Smooth muscle cell of the brain vasculature (primary cell): ENCODE results near the gene CCDC188.

Experiments
- DNase-seq: peaks from one replicate; pipeline ENCODE4 v3.0.0-alpha.2; 2012; ENCODE audit warnings: low read depth, low spot score

Gene CCDC188

DNA sequence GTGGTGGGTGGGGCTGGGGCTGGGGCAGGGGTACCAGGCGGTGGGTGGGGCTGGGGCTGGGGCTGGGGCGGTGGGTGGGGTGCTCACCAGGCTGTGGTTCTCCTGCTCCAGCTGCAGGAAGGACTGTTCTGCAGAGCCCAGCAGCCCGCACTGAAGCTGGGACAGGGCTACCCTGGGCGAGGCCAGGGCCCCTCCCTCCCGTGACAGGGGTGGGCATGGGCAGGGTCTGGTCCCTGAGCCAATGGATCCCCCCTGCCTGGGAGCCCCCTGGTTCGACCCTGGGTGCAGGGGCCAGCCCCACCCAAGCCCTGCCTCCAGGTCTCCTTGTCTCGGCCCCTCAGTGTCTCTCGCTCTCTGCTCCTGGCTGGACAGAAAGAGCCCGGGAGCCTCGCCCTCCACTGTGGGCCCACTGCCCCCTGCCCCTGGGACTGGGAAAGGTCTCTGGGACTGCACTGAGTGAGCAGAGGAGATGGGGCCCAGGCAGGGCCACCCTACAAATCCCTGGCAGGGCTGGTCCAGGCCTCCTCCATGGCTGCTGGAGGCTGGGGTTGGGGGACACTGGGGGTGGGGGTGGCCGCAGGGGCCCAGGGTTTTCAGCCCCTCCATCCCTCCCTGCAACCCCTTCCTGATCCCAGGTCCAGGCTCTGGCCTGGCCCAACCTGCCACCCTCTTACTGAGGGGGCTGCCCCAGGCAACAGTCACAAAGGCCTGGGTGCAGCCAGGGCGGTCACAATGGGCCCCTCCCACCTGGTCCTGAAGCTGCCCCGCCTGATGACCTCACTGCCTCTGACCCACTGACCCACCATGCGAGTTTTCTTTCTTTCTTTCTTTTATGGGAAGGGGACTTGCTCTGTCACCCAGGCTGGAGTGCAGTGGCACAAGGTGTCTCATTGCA lies at the start of gene CCDC188:
TSS of gene CCDC188 (minus strand) at position 675 of the 895 bp plus-strand sequence. CDS start at position 606, 69 bp downstream.
- no peak for DNase-seq

DNA sequence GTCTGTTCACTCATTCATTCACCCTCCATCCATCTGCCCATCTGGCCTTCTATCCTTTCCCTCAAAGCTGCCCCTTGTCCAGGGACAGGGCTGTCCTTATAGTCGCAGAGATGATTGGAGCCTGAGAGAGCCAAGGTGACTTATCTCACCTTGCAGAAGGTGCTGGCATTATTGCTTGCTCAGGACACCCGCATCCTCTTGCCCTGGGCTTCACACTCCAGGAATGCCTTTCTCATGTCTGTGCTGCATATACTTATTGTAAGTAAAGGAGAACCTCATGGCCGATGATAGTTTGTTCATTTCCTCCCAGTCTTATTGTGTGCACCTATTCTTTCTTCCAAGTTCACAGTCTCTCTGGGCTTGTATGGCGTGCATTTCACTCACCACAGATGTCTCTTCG lies 49.1 kb upstream of the CCDC188 start:
- DNase-seq: no peak

DNA sequence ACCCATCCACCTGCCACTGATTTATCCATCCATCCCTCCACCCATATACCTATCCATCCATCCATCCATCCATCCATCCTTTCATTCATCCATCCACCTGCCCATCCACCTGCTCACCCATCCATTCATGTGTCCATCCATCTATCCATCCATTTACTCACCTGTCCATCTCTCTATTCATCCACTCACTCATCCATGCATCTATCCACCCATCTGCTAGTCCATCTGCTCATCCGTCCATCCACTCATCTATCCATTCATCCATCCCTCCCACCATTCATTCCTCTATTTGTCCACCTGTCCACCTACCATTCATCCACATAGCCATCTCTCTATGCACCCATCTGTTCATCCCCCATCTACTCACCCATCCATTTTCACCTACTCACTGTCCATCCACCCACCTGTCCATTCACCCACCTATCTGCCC lies 48.6 kb upstream of the CCDC188 start:
- no peak for DNase-seq

DNA sequence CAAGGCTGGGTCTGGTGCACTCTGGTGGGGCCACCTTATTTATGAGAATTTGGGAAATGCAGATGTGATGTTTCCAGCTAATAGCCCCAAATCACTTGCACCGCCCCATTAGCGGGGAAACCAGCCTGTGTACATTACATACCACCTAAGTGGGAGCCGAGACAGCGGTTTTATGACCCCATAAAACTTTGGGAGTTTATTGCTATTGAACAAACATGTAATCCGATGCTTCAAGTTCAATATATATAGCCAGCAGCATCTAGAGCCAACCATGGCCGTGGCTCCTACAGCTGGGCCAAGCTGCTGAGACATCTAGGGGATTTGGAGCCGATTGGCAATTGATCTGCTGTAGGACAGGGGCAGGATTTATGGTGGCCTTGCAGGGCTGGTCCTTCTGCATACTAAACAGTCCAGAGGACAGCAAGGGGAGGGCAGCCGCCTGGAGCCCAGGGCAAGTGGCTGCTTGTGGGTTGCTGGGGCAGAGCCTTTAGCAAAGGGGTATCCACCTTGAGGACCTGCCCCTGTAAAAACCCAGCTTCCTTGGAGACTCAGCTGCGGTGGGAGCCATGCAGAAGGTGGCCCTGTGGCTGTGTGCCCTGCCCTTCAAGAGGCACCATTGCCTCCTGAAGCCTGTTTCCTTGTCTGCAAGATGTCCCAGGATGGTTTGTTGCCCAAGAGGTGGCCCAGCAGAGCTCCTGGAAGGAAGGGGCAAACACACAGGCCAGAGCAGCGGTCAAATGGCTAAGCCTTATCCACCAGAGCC lies 47.9 kb upstream of the CCDC188 start:
- no peak for DNase-seq

DNA sequence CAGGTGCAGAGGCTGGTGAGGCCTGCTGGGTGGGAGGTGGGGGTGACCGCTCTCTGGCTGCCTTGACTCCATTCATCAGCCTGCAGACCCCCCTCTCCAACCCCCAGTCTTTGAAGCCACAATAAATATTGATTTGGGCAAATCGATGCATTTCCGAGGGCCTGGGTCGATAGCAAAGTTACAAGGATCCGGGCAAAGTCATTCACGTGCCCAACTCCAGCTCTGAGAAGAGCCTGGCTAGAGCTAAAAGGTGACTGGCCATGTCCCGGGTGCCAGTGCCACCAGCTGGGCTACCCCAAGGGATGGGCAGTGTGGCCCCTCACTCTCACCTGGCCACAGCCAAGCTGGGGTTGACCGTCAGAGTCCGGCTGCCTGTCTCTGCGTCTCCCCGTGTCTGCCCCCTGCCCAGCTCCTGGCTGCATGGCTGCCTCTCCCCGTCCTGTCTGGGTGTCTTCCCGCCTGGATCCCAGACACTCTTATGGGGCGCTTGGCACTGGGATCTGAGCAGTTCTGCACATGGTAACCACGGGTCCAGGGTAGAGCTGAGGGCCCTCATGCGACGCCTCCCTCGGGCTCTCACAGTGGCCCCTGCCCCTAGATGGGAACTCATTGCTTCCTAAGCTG lies 46.7 kb upstream of the CCDC188 start:
- no peak for DNase-seq

DNA sequence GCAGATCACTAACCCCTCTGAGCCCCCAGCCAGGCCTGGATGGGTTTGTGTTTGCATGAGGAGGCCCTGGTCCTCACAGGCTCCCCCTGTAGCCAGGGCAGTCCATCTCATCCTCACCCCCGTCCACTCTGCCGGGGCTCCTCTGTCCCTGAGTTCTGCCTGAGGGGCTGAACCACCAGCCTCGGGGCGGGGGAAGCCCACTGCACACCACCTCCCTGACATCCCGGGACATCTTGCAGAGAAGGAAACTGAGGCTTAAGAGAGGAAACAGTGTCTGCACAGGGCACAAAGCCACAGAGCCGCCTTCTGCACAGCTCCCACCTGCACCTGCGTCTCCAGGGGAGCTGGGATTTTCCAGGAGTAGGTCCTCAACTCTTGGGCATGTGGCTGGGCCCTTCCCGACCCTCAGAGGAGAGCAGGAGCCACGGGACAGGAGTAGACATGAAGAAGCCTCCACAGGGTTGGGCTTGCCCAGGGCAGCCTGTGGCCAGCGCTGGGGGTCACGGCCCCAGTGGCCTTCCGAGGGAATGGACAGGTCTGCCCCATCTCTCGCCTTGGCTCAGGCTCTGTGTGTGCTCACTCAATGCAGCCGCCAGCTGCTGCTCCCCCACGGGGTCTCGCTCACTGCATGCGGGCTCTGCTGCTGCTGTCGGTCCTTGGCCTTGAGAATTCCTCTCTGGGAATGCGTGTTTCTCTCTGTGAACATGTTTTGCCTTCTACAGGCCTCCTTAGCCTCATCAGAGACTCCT lies 45.4 kb upstream of the CCDC188 start:
- no peak for DNase-seq

DNA sequence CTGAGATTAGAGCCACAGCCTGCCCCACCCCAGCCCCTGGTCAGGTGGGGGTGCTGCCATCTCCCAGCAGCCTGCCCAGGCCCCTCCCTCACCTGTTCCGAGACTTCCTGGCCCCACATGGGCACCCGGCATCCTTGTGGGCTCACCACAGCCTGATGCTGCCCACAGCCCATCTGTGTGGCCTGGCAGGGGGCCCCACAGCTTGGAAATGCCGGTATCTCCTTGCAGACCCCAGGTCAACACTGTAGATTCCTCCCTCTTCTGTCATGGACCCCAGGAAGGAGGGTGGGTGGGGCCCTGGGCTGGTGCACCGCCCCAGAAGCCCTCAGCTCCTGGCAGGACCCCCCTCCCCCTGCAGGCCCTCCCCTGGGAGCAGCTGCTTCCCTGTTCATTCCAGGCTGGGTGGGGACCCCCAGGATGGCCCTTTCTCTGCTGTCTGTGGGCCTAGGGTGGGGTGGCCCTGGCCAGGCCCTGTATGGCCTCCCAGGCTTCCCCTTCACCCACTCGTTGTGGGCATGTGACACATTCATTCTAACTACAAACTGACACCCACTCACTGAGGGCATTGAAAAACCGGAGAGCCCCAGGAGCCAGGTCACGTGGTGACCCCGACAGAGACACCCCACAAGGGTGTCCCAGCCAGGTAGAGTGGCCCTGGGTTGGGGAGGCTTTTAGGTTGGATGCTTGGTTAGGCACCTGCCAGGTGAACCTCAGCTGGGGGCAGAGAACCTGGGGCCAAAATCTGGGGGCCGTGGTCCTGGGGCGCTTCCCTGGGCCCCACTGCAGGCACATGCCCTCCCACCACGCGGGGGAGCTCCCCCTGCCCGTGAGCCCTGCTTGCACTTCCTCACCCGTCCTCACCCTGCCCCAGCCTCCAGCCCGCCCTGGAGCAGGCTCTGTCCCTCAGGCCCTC lies 44.1 kb upstream of the CCDC188 start:
- DNase-seq: no peak

DNA sequence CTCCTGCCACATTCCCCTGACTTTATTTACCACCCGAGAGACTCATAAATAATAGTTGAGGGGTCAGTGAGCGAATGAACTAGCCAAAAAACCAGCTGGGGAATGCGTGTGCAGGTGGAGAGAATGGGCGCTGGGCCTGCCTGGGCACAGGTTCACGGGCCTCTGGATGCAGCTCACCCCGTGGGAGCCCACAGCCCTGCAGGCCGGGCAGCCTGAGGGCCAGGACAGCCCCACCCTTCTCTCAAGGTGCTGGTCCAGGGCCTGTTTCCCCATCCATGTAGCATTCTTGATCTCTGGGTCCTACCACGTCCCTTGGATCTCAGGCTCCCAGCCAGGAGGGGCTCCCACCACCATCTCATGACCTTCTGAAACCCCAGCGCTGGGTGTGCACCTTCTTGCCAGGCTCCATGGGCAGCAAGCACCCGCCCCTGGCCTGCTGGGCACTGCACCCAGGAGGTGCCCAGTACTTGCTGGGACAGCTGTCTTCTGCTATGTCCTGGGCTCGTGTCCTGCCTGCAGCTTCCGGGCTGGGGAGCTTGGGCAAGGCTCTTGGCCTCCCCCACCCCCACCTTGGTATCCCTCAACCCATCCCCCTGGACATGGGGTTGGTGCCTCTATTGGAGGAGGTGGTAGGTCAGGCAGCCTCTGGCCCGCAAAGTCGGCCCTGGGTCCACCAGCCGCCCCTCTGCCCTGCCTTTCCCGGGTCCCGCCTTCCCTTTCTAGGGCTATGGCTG lies 43.1 kb upstream of the CCDC188 start:
- DNase-seq: no peak

DNA sequence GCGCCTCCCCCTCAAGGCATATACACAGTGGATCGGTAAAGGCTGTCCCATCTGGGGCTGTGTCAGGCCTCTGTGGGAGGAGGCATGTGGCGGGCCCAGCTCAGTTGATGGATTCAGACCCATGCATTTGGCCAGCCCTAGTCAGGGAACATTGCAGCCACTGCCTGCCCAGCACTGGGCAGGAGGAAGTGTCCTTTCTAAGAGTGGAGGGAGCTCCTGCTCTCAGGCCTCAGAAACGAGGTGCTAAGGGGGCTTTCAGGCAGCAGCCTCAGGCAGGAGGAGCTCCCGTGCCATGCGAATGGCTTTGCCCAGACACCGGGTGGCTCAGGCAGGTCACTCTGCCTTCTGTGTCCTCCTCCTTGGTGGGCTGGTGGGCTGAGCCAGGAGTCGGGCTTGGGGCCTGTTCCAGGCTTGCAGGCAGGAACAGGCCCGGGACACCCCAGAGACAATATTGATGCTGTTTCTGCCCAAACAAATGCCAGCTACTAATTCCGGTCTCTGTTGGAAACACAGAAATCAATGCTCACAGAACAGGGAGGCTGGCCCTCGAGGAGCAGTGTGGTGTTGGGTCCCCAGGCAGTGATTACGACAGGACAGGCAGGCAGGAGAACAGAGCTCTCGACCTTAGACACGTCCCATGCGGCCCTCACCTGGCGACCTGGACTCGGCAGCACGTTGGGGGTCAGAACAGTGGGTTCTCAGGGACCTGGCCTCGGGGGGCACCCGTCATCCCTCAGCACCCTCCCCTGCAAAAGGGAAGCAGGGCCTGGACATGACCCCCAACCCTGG lies 42.3 kb upstream of the CCDC188 start:
- DNase-seq: no peak

DNA sequence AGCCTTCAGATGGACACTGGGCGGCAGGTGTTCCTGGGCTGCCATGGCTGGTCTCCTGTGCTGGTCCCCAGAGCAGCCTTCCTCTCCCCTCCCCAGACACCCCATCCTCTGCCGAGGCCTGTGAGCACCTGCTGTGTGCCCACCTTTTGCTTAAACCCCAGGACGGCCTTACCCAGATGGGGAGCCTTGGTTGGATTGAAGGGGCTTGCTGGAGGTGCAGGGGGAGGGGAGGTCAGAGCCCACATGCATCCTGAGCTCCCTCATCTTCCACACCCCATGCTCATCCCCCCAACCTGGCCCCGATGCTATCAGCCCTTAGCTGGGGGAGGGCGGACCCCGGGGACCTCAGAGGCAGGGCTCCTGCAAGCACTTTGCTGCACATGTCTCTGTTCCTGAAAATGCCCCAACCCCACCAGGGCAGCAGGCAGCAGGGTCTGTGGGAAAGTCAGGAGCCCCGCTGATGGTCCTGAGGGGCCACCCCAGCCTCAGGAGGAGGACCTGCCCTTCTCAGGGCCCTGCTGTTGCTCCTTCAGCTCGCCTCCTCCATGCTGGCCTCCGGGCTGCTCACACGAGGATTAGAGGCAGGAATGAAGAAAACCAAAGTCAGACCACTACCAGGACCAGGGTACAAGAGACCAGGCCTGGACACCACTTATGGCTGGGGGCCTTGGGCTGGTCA lies 41.6 kb upstream of the CCDC188 start:
- no peak for DNase-seq

DNA sequence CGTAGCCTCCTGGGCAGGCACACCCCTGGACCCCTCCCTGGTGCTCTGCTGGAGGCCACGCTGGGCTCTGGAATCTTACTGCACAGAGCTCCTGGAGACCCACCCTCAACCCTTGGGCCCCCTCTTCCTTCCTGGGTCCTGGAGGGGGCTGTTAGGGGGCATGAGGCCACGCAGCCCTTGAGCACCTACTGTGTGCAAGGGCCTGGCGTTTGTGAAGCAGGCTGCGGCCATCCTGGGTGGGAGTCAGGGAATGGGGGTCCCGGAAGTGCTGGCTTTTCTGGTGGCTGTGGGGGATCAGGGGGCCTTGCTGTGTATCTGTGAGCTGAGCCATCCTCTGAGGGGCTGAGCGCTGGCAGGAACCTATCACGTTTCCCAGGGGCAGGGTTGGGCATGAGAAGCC lies 40.9 kb upstream of the CCDC188 start:
- no peak for DNase-seq

DNA sequence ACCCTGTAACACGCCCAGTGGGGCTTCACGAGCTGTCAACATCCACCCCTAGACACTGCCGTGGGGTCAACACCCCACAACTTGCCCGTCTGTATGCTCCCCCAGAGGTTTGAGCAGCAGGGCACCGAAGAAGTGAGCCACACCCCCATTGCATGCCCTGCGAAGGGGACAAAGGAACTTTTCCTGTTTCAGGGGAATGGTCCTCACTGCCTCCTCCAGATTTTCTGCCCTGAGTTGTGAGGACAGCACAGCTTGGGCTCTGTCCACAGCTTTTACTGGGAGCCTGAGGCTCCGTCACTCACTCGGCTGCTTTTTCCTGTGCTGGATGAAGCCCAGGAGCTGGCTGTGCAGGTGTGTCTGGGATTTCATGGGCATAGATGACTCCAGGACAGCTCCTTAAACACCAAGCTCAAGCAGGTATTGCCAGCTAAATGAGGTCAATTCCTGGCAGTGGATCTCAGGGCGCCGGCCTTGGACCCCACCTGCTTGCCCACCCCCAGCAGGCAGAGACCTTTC lies 40.2 kb upstream of the CCDC188 start:
- DNase-seq: no peak

DNA sequence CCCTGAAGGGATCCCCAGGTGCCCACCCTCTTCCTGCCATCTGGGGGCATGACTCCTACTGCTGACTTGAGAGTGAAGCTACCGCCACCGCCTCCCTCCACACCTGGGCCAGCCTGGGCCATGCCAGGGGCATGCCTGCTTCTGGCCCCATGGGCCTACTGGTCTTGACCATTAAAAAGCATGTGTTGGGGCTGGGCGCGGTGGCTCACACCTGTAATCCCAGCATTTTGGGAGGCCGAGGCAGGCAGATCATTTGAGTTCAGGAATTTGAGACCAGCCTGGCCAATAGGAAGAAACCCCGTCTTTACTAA lies 37.7 kb upstream of the CCDC188 start:
- DNase-seq: no peak

DNA sequence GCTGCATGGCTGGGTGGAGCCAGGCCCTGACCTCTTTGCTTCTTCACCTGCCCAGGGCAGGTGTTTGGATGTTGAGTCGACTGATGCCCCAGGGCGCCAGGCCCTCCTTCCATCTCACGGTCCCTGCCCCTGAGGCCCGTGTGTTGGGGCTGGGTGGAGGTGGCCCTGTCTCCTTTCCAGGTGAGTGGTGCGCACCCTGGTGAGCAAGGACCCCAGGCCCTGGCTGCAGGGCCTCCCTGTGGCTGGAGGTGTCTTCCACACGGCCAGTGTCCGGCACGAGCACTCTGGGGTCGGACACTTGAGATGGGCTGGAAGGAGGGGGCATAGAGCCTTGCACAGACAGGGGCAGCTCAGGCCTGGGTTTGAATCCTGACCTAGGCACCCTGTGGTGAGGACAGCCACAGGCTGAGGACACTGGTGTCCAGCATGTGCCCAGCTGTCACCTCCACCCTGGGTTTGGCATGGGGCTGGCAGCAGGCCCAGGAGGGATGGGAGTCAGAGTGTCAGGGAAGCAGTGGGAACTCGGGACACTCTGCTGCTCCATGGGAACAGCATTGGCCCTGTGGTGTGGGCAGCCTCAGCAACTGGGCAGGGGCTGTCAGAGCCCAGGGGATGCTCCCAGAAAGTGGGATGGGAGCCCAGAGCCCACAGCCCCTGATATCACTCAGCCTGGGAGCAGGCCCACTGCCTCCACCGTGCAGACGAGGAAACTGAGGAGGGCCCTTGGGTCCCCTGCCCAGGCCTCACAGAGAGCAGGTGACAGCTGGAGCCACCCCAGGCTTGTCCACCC lies 37.1 kb upstream of the CCDC188 start:
- no peak for DNase-seq

DNA sequence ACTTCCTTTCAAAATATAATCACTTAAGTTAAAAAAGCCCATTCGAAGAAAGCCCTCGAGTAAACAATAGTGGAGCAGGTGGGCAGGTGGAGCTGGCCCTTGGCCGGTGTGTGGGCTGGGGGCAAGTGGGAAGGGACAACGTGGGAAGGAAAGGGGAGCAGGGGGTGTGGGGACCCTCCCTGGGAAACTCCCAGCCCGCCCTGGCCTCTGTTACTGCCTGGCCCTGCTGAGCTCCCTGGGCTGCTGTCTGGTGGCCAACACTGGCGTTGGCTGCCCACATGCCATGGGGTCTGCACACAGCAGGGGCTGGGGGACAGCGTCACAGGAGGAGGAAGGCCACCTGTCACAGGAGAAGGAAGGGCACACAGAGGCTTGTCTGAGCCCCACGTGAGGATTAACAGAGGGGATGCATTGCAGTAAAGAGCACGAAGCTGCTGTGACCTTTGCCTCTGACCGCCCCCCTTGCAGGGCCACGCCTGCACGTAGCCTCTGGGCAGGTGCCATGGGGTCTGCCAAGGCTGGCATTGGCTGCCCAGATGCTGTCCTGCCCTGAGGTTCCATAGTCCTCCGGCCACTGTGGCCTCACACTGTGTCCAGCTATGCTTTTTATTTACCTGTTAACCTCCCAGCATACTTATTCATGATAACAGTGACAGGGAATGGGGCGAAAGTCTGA lies 36.2 kb upstream of the CCDC188 start:
- no peak for DNase-seq

DNA sequence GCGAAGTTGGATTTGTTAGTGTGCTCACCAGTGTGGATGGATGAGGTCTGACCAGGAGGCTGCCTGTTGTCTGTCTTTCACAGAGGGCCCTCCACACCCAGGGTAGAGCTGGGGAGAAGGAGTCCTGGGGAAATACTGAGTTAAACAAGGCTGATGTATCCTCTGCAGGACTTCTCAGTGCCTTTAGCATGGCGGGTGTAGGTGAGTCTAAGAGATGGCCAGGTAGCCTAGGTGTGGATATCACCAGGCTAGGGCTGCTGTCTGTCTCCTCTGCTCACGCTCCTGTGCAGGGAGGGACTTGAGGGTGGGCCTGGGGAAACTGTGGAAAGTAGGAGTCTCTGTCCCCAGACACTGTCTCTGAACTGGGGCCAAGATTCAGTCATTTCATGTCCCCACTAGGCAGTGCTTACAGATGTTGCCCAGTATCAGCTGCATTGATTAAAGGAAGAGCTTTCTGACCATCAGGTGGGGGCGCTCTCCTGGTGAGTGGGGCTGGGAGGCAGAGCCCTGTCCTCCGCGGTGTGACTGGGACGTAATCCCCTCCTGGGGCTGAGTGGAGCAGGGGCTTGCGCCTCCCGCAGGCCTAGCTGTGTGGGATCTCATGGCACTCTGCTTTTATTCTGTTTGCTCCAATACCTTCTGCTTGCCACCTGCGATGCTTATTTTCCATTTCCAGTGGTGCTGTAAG lies 35.5 kb upstream of the CCDC188 start:
- DNase-seq: no peak
